NCI-H1694 (cell line): Measurements from ENCODE around the gene SUN2.

Experiments
- DNase-seq: peaks from one replicate; lab custom pipeline; 2025; lab: John Stamatoyannopoulos, UW

SUN2 gene

GRCh38 chr22:38716271-38716670, 39.5 kb downstream of the SUN2 start:
- no peak for DNase-seq

GRCh38 chr22:38715852-38716251, 39.9 kb downstream of the SUN2 start:
- DNase-seq: no peak

- no peak for DNase-seq
These were observed 40.5 kb downstream of the SUN2 start for GRCh38 chr22:38715176-38715764.

GRCh38 chr22:38713921-38714320, 41.9 kb downstream of the SUN2 start:
- DNase-seq: no peak

- no peak for DNase-seq
These were observed 43.2 kb downstream of the SUN2 start for GRCh38 chr22:38712486-38713207.

GRCh38 chr22:38710866-38711265, 44.9 kb downstream of the SUN2 start:
- no peak for DNase-seq

- DNase-seq: no peak
These were observed 45.4 kb downstream of the SUN2 start for GRCh38 chr22:38710351-38710750.

GRCh38 chr22:38709306-38709705, 46.5 kb downstream of the SUN2 start:
- no peak for DNase-seq

- no peak for DNase-seq
These were observed 47.8 kb downstream of the SUN2 start for GRCh38 chr22:38707984-38708383.

- no peak for DNase-seq
These were observed 48.5 kb downstream of the SUN2 start for GRCh38 chr22:38707346-38707745.

- no peak for DNase-seq
These were observed 49.0 kb downstream of the SUN2 start for GRCh38 chr22:38706901-38707195.

GRCh38 chr22:38706101-38706900, 49.5 kb downstream of the SUN2 start:
- no peak for DNase-seq

GRCh38 chr22:38705235-38706100, 50.3 kb downstream of the SUN2 start, which contains the start of gene GTPBP1:
Gene GTPBP1 (plus strand): TSS chr22:38705944. CDS start chr22:38705956, 12 bp downstream.
- peak; percentile 99 for DNase-seq

- no peak for DNase-seq
These were observed 51.1 kb downstream of the SUN2 start for GRCh38 chr22:38704654-38705234.

- DNase-seq: peak; percentile 65
These were observed 54.8 kb downstream of the SUN2 start, which contains the start of gene JOSD1 for GRCh38 chr22:38700789-38701628. Gene JOSD1 (minus strand): TSS chr22:38700943. CDS start chr22:38699987, 956 bp downstream.

- DNase-seq: no peak
These were observed 55.5 kb downstream of the SUN2 start for GRCh38 chr22:38700270-38700788.

- DNase-seq: no peak
These were observed 56.0 kb downstream of the SUN2 start for GRCh38 chr22:38699784-38700183.

GRCh38 chr22:38699143-38699542, 56.7 kb downstream of the SUN2 start:
- DNase-seq: no peak

- no peak for DNase-seq
These were observed 57.2 kb downstream of the SUN2 start for GRCh38 chr22:38698407-38699094.
